Stomach (tissue), 9 donors: ENCODE results near the gene SYNPR. TPM values are rescaled to one million over a fixed set of nuclear protein-coding genes. Genes with fewer than 3 reads are reported as not detected.

ENCODE experiments used
- DNase-seq, 2 donors: peaks; one replicate each; pipeline versions ENCODE4 v3.0.0 to v3.0.0-alpha.2; 2013 to 2019
- H3K27ac ChIP-seq, 5 donors: fragments of 200-600 bp in 4 of 5; sonication (generic) in 4 of 5; one replicate each; pipeline ENCODE4 v1.5.1; 2013 to 2019; ENCODE audit warnings: mild to moderate bottlenecking in 1 of 5, moderate library complexity in 1 of 5
- H3K27me3 ChIP-seq, 3 donors: fragments of 200-600 bp; sonication (generic); one replicate each; pipeline ENCODE4 v1.5.1; 2017 to 2019; ENCODE audit warnings: mixed run types in 1 of 3
- H3K36me3 ChIP-seq, 4 donors: fragments of 200-600 bp; sonication (generic); 1 replicate in 3 of 4; 2 replicates in 1 of 4; pipeline ENCODE4 v1.5.1; 2016 to 2019
- H3K4me1 ChIP-seq, 4 donors: fragments of 200-600 bp; sonication (generic); one replicate each; pipeline ENCODE4 v1.5.1; 2016 to 2019
- H3K4me3 ChIP-seq, 4 donors: fragments of 200-600 bp; sonication (generic) in 3 of 4; one replicate each; pipeline ENCODE4 v1.5.1; 2016 to 2019; ENCODE audit warnings: mild to moderate bottlenecking in 1 of 4
- H3K9me3 ChIP-seq, 4 donors: fragments of 200-600 bp; sonication (generic); one replicate each; pipeline ENCODE4 v1.5.1; 2016 to 2019
- CTCF ChIP-seq, 7 experiments: fragments of 450-650 bp in 4 of 7; fragments of 200-600 bp in 3 of 7; sonication (generic) in 3 of 7; IDR thresholded peaks; one replicate each; pipeline ENCODE4 v1.5.1; 2016 to 2019; ENCODE audit warnings: antibody characterized with exemption in 7 of 7, control low read depth in 2 of 7, mild to moderate bottlenecking in 1 of 7
- EP300 ChIP-seq: sonication (generic); formaldehyde crosslinking; IDR thresholded peaks from one replicate; pipeline ENCODE4 v1.6.1; 2017; ENCODE audit warnings: antibody characterized with exemption
- POLR2A ChIP-seq, 4 donors: fragments of 450-650 bp; IDR thresholded peaks; one replicate each; pipeline ENCODE4 v1.6.1; 2016; ENCODE audit warnings: antibody characterized with exemption in 4 of 4, control low read depth in 2 of 4, mild to moderate bottlenecking in 1 of 4, moderate library complexity in 1 of 4
- POLR2AphosphoS5 ChIP-seq, 3 donors: sonication (generic); formaldehyde crosslinking; IDR thresholded peaks; one replicate each; pipeline ENCODE4 v1.6.1; 2016; ENCODE audit warnings: antibody characterized with exemption in 3 of 3
- WGBS, 5 donors: extraction: QIAGEN DNeasy Blood & Tissue Kit in 3 of 5; methylation state at CpG; one replicate each; pipeline versions ENCODE4 v1.1.5 to v1.1.7; 2013 to 2018; 5-methylcytosine and 5-hydroxymethylcytosine counted together
- intact Hi-C: fragments of 100-400 bp; cut with DNase I; formaldehyde crosslinking; loops from one replicate; pipeline ENCODE4 v1.15.1; 2023; ENCODE audit warnings: low total_unique reads
- polyA plus RNA-seq, 3 donors: library from polyadenylated mRNA; stranded (reverse); fragments of 200-250 nt; gene quantifications; one replicate each; pipeline ENCODE4 v1.2.3, GENCODE V29; 2013
- total RNA-seq, 5 donors: library from RNA; depleted of rRNA; stranded (reverse); fragments of >200 nt; gene quantifications; one replicate each; pipeline versions ENCODE4 v1.1.0 to v1.2.3, GENCODE V29; 2014 to 2016
- donor health status: healthy with polysubstance abuse.
- donor health status: Bipolar disorder and iron deficiency.
- donor health status: healthy.

The SYNPR gene
- total and polyA plus RNA-seq, 8 donors, result 0.13 to 1.7 (median 0.31) TPM; not detected in 3

- TF ChIP-seq CTCF (IDR thresholded peaks at IDR 0.05) (no peak), POLR2A (IDR thresholded peaks at IDR 0.05) (no peak), POLR2AphosphoS5 (IDR thresholded peaks at IDR 0.05) (no peak), EP300 (no peak)
- 57 to 82% (median 79%) methylated on average over 5 of the region's 5 CpGs for WGBS, 5 donors
- no peak for DNase-seq
These were observed 222.1 kb downstream of the SYNPR start for GRCh38 chr3:63500196-63500595.

GRCh38 chr3:63508305-63508704 lies 230.2 kb downstream of the SYNPR start:
- WGBS, 5 donors, result 83 to 93% (median 87%) methylated on average over 1 of the region's 1 CpG
- Histone ChIP-seq H3K9me3 (no peaks in the 10 kb centered on the region), H3K27me3 (no peaks in the 10 kb centered on the region), H3K4me3 (no peak overlapping the region), H3K36me3 (no peaks in the 10 kb centered on the region), H3K4me1 (no peaks in the 10 kb centered on the region), H3K27ac (no peak overlapping the region)
- peak in 1 of 2 donors; percentile 61 for DNase-seq
- intact Hi-C loops, result no loop called here
- TF ChIP-seq POLR2AphosphoS5 (IDR thresholded peaks at IDR 0.05) (no peak), EP300 (no peak), POLR2A (IDR thresholded peaks at IDR 0.05) (no peak), CTCF (IDR thresholded peaks at IDR 0.05) (no peak)

More at GRCh38 chr3:63500196-63500595, 222.1 kb downstream of the SYNPR start:
- Histone ChIP-seq H3K4me1 (no peaks in the 10 kb centered on the region), H3K36me3 (no peaks in the 10 kb centered on the region), H3K9me3 (no peaks in the 10 kb centered on the region), H3K27ac (no peak overlapping the region), H3K4me3 (no peak overlapping the region), H3K27me3 (no peaks in the 10 kb centered on the region)
- intact Hi-C loops, result no loop called here

- DNase-seq, result no peak
- intact Hi-C loops, result no loop called here
- no peak overlapping the region for H3K4me3 ChIP-seq
- no peaks in the 10 kb centered on the region for H3K36me3 ChIP-seq
- no peaks in the 10 kb centered on the region for H3K9me3 ChIP-seq
- TF ChIP-seq POLR2AphosphoS5 (IDR thresholded peaks at IDR 0.05) (no peak), CTCF (IDR thresholded peaks at IDR 0.05) (no peak), POLR2A (IDR thresholded peaks at IDR 0.05) (no peak), EP300 (no peak)
- no peak overlapping the region for H3K27ac ChIP-seq
- H3K27me3 ChIP-seq, result no peaks in the 10 kb centered on the region
- no peaks in the 10 kb centered on the region for H3K4me1 ChIP-seq
These were observed 230.7 kb downstream of the SYNPR start for GRCh38 chr3:63508771-63509170.

GRCh38 chr3:63513791-63514190 lies 235.7 kb downstream of the SYNPR start:
- no peak overlapping the region for H3K4me3 ChIP-seq
- WGBS, 5 donors, result 81 to 95% (median 91%) methylated on average over 1 of the region's 1 CpG
- no peak for DNase-seq
- intact Hi-C loops, result no loop called here
- no peaks in the 10 kb centered on the region for H3K36me3 ChIP-seq
- H3K9me3 ChIP-seq, result no peaks in the 10 kb centered on the region
- H3K27ac ChIP-seq, result no peak overlapping the region
- no peaks in the 10 kb centered on the region for H3K27me3 ChIP-seq
- no peak for TF ChIP-seq EP300
- TF ChIP-seq POLR2A (IDR thresholded peaks at IDR 0.05), result no peak
- no peak for TF ChIP-seq POLR2AphosphoS5 (IDR thresholded peaks at IDR 0.05)
- no peak for TF ChIP-seq CTCF (IDR thresholded peaks at IDR 0.05)
- no peaks in the 10 kb centered on the region for H3K4me1 ChIP-seq
